Measurements from ENCODE around the gene CRYGA. TPM values are rescaled to one million over a fixed set of nuclear protein-coding genes. Genes with fewer than 3 reads are reported as not detected.
"Not testable (repeated sequence)": the region's sequence is repeated elsewhere in the genome, so short reads cannot be mapped to it uniquely, and the experiment has no call there.

The CRYGA gene
- total RNA-seq, 1 experiment from 2014 or later = not detected

DNA sequence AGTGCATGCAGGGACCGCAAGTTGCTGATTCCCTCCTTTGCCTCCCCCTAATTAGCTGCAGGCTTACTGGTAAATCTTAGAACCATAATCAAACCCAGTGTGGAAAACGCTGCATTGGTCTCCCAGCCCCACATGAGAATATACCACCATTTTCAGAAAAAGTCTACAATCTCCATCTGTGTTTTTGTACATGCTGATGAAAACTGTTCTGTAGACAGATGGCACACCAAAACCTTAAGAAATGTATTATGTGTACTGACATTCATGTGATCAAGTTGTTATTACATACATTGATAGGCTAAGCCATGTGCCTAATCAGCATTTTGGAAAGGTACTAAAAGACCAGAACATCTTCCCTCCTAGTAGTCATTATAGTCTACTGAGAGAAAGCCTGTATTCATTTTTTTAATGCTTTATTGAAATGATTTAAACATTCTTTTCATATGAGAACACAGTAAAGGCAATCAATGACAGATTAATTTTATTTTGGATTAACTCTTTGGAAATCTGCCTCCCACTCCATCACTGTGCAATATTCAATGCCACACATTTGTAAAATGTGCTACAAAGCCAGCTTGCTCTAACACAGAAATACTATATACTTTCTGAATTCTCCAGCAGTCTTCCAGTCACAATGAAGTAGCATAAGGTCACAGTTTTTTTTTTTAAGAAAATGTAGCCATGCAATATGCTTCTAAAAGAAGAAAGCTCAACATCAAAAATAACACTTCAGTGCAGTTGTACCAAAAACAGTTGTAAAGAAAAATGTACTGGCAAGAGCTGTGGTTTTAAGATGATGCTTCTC, 1.8 kb upstream of the CRYGA start:
- no peak for DNase-seq (ENCODE audit: low read depth)

DNA sequence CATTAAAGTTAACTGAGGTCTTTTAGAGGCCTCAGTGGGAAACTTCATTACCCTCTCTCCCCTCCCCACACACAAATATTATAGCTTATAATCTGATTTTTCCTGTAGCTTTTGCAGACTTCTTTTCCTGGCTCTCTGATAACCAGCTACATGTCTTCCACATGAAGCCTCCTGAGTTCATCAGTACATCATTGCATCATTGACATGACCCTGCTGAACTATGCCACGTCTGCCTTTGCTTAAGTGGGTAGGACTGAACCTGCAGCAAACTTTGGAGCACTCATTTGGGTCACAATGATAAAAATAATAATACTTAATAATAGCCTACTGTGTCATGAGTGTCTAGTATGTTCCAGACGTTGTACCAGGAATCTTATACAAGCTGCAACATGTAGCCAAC, 7.0 kb downstream of the CRYGA start:
- no peak for DNase-seq (ENCODE audit: low read depth)

DNA sequence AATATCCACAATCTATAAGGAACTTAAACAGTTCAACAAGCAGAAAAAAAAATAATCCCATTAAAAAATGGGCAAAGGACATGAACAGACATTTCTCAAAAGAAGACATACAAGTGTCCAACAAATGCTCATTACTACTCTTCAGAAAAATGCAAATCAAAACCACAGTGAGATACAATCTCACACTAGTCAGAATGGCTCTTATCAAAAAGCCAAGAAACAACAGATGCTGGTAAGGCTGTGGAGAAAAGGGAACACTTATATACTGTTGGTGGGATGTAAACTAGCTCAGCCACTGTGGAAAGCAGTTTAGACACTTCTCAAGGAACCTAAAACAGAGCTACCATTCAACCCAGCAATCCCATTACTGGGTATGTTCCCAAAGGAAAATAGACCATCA, 10.2 kb downstream of the CRYGA start:
- DNase-seq (ENCODE audit: low read depth) = no peak

DNA sequence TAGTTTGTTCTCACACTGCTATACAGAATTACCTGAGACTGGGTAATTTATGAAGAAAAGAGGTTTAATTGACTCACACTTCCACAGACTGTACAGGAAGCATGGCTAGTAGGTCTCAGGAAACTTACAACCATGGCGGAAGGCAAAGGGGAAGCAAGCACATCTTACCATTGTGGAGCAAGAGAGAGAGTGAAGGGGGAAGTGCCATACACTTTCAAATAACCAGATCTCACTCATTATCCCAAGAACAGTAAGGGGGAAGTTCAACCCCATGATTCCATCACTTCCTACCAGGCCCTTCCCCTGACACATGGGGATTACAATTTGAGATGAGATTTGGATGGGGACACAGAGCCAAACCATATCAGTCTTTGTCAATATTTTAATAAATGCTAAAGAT, 12.4 kb downstream of the CRYGA start:
- DNase-seq (ENCODE audit: low read depth) = no peak

DNA sequence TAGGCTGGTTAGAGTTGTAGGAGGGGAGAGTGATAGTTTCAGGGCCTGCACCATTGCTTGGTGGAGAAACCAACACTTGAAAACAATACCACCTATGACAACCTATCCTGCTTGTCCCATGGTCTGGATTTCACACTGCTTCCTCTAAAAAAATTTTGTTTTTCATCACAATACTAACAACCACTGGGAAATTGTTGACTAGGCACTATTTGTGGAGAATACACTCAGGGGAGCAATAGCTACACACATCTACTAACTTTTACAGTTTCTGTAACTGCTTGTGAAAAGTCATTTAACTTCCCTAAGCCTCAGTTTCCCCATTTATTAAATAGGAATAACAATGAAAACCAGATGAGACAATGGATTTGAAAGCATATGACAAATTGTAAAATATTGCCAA, 13.3 kb downstream of the CRYGA start:
- DNase-seq (ENCODE audit: low read depth) = no peak

DNA sequence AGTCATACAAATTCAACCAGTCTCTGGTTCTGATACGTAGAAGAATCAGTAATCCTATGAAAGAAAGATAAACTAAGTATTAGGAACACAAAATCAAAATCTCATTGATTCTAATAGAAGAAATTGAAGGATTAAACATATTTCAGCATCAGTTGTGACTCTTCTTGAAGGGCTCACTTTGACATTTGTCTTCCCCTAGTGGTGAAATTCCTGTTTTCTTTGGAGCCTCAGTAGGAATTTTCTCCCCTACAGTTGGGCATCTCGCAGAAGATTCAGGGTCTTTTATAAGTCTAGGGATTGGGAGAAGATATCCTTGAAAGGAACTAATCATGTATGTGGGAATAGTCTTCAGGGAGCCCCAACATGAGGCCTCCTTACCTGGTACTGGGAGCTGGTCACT, 14.6 kb downstream of the CRYGA start:
- DNase-seq (ENCODE audit: low read depth) = no peak

DNA sequence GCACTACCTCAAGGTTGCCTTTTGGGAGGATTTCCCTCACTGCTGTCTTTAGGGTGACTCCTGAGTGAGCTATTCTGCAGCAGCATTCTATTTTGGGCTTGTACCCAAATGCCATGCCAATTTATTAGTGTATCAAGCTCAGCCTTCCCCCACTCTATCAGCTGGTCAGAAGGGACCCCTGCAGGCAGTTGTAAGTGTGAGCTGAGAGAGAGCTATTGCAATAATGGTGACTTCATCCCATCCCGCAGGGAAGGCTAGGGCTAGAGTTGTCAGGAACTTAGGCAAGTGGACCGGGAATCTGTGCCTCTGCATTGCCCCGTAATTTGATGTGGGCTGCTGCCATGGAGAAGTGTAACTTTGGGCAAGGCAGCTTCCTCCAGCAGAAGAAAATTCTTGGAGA, 15.6 kb downstream of the CRYGA start:
- no peak for DNase-seq (ENCODE audit: low read depth)

DNA sequence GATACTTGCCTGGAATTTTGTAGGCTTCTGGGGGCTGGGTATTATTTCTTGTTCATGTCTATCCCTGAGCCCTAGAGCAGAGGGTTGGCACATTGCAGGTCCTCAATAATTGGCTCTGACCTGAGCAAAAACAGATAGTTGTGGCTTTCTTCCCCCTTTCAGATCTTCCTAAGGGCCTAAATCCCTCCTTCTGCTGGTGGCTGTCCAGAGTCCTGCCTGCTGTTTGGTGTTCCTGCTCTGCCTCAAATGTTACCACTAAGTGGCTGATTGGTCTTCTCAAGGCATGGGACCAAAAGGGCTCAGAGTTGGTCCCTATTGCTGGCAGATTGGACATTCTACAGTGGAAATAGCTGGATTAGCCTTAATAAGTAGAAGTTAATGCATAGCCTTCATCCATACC, 16.4 kb downstream of the CRYGA start:
- no peak for DNase-seq (ENCODE audit: low read depth)

DNA sequence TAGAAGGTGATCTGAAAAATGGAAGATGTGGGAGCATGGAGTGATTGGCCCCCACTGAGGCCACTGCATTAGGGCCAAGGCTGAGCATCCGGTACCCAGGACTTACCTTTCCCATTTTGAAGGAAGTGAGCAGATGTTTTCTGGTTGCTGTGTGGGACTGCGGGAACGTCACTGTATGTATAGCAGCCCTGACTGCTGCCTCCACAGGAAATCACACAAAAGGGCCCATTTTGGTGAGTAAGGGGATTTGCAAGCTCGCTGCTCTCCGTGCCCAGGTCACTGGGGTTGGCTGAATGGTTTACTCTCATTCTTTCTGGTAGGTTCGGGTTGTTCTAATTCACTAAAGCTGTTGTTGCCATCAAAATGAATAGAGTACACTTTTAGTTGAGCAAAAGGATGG, 17.4 kb downstream of the CRYGA start, which contains the start of gene CRYGB:
CRYGB (minus strand) TSS at position 153 of the 400 bp plus-strand sequence; CDS start at position 115, 38 bp downstream.
- DNase-seq (ENCODE audit: low read depth) = no peak

DNA sequence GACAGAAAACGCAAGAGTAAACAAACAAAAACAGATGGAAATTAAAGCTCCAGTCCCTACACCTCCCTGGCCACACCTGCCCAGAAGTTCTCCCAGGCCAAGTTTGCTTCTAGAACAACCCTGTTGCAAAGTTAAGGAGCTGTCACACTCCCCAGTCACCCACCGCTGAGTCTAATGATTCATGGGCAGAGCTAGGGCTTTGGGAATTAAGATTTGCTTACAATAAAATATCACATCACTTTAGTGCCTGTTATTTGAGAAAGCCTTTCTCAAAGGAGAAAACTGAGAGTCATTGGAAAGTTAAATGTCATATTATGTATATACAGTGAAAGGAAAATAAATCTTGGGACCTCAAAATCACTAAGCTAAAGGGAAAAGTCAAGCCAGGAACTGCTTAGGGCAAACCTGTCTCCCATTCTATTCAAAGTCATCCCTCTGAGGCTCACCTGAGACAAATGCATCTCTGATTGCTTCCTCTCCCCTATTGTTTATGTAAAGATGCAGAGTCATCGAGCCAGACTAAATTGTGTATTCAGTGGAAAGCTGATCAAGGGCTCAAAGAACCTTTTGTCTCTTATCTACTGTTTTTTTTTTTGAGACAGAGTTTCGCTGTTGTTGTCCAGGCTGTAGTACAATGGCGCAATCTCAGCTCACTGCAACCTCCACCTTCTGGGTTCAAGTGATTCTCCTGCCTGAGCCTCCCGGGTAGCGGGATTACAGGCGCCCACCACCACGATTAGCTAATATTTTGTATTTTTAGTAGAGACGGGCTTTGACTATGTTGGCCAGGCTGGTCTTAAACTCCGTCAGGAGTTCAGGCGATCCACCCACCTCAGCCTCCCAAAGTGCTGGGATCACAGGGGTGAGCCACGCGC, 20.2 kb downstream of the CRYGA start:
- no peak for DNase-seq (ENCODE audit: low read depth)

DNA sequence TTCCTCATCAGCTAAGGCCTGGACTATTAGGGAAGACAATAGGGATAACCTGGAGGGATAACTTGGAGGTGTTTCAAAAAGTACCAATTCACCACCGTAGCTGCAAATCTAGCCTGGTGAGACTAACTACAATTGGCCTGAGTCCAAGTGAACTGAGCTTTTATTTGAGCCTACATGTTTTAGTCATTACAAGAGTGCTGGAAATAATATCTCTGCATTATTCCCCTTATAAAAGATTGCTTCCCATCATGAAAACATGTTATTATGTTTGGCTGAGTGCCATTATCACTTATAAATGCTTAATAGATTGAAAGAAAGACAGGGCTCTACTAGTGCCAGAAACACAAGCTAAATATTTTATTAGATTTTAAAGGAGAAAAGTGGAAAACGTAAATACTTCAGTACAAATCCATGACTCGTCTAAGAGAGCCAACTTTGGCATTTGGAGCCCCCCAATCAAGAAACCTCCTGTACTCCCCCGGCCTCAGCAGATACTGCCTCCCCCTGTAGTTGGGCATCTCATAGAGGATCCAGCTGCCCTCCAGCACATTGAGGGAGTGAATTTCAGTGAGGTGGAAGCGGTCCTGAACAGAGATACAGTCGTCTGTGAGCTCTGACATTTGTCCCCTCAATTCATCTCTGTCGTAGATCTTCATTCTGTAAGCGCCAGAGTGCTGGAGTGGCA, 21.0 kb downstream of the CRYGA start:
- DNase-seq (ENCODE audit: low read depth) = peak; percentile 3

DNA sequence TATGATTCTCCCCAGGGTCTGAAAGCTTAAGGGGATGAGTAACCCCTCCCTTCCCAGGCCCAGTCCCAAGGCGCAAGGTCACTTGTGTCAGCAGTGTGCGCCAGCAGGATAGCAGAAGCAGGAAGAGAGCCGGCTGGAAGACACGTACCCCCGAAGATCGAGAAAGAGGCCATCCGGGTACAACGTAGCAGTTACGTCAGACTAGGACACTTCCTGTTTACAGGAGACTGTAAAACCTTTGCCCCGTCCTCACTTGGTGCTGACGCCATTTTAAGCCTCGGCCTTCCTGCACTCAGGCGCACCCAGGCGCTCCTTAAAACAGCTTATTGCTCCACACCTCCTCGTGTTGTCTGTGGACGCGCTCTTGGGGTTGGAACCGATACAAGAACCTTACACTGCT, 23.9 kb downstream of the CRYGA start:
- no peak for DNase-seq (ENCODE audit: low read depth)

DNA sequence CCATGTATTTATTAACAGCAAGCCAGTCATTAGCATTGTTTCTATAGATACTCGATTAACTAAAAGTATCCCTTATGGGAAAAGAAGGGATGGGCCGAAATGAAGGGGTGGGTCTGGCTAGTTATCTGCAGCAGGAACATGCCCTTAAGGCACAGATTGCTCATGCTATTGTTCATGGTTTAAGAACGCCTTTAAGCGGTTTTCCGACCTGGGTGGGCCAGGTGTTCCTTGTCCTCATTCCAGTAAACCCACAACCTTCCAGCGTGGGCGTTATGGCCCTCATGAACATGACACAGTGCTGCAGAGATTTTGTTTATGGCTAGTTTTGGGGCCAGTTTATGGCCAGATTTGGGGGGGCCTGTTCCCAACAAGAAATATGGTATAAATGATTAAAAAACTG, 25.1 kb downstream of the CRYGA start:
- not testable (repeated sequence) for DNase-seq (ENCODE audit: low read depth)

DNA sequence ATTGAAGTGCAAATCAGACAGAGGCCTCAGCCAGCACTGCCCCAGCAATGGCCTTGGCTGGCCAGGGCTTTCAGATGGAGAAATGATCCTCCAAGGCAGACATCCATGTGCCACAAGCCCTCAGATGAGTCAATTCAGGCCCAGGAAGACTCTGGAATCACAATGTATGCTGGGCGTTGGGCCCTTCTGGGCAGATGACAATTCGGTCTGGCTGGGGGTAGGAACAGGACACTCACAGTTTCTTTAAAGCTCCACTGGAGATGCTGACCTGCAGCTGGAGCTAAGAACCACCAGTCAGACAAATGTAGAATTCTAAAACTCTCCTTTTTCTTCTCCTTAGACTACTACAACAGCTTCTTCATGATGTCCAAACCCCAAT, 26.7 kb downstream of the CRYGA start:
- no peak for DNase-seq (ENCODE audit: low read depth)

DNA sequence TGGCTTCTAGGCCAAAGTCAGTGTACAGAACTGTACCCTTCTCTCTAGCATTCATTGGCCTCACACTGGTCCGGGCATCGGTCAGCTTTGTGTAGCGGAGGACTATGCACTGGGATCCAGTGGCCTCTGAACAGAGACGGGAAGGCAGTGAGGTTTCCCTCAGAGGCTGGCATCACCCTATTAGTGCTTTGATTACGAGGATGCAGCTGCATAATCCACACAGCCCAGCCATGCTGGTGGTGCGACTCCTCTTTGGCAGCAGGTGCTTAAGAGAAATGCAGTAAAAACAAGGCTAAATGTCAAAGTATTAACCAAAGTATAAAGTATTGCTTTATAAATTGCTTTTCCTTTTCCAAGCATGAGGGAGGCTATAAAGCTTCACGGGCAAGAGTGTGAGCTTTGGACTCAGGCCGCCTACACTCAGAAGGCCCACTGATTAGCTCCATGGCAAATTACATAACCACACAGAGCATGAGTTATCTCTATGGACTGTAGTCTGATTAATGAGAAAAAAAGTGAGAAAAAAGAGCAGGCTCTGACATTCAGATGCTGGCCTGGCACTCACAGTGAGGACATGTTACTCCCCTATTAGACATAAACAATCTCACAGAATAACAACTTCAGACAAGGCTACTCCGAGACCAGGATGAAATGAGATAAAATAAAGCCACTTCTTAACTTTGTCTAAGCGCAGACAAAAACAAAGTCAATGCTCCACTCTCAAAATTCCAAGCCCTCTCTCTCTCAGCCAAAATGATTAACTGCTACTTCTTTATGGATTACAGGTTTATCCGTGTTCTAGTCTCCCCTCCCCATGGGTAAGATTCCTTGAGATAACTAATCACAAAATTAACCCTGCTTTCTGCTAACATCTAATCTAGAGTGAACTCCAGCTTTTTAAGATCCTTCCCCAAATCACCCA, 27.3 kb downstream of the CRYGA start:
- no peak for DNase-seq (ENCODE audit: low read depth)

DNA sequence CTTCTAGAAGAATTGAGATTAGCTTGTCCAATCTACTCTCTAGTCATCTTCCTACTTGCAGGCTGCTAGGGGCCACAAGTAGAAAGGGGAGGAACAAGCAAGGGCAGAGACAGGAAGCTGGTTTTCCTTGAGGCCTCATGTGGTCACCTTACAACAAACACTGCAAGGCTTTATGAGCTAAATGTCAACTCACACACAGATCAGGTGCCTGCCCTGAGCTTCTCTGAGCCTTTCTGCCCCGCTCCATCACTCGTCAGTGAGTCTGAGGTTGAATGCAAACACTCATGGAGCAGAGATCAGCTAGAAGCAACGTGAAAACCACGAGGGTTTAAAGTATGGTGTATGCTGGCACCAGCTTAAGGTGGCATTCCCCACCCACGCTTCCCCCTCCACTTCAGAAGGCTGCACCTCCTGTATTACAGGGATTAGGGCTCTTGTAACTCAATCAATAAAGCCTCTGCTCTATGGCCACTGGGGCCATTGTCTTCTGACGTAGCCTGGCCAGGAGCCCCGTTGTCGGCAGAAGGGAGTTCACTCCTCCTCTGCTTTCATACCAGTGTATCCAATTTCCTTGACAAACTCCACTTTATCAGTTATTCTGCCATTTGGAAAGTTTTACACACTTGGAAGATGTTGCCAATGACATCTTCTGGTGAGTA, 28.3 kb downstream of the CRYGA start:
- no peak for DNase-seq (ENCODE audit: low read depth)

DNA sequence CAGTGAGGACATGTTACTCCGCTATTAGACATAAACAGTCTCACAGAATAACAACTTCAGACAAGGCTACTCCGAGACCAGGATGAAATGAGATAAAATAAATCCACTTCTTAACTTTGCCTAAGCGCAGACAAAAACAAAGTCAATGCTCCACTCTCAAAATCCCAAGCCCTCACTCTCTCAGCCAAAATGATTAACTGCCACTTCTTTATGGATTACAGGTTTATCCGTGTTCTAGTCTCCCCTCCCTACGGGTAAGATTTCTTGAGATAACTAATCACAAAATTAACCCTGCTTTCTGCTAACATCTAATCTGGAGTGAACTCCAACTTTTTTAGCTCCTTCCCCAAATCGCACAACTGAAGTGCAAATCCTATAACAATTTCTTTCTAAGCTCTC, 32.7 kb downstream of the CRYGA start:
- no peak for DNase-seq (ENCODE audit: low read depth)

DNA sequence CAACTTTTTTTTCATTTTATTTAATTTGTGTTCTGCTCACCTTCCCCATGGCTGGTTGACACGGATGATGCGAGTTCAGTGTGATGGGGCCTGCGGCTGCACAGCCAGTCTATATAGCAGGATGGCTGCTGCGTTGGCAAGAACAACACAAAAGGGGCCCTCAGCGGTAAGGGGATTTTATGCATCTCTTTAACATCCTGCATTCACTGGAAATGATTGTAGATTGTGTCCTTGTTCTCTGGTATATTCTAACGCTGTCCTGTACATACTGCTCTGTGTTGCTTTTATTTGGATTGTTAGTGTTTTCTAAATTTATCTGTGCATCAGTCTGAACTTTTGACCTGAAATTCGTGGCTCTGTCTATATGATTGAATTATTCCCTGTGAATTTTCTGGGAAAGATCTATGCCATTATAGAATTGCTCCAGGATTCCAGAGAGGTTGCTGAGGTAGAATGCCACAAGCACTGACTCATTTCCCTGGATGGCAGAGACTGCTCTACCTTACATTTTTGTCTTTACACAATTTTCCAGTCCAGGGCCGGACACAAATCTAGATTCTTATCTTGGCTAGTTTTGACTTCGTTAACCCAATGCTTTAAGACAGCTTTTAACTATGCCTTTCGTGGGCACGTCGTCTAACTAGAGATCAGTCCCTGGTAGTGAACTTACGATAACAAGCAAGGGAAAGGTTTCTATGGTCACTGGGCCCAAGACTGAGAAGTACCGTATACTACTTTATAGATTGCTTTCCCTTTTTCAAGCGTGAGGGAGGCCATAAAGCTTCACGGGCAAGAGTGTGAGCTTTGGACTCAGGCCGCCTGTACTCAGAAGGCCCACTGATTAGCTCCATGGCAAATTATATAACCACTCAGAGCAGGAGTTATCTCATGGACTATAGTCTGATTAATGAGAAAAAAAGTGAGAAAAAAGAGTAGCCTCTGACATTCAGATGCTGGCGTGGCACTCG, 33.4 kb downstream of the CRYGA start, which contains the start of gene CRYGC:
CRYGC (minus strand) TSS at position 85 of the 968 bp plus-strand sequence; CDS start at position 49, 36 bp downstream.
- no peak for DNase-seq (ENCODE audit: low read depth)

DNA sequence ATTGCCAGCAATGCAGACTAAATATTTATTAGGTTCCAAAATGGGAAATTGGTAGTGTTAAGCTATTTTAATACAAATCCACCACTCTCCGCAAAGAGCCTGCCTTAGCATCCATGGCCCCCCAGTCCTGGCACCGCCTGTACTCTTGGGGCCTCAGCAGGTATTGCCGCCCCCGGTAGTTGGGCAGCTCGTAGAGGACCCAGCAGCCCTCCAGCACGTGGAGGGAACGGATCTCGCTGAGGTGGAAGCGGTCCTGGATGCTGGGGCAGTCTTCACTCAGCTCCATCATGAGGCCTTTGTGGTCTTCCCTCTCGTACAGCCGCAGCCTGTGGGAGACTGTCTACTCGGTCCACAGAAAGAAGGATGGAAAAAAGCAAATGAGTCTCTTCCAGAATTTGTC, 35.3 kb downstream of the CRYGA start:
- no peak for DNase-seq (ENCODE audit: low read depth)

All from LHCN-M2 (cell line).